Naive thymus-derived CD4-positive, alpha-beta T cell (primary cell): ENCODE measurements around the gene MAL. TPM values are rescaled to one million over a fixed set of nuclear protein-coding genes. Genes with fewer than 3 reads are reported as not detected.

Experiments
- ATAC-seq: fragments of 150-1000 bp; cut with Tn5 transposase; 2 replicates; pipeline ENCODE4 v1.10.0; 2021; ENCODE audit warnings: mild to moderate bottlenecking, moderate library complexity
- CTCF ChIA-PET: fragments of 350-600 bp; sonication (Branson Sonifier 250); formaldehyde crosslinking; loops from one replicate; lab custom pipeline; 2021; ENCODE audit warnings: antibody characterized with exemption; lab: Charles Lee
- POLR2A ChIA-PET: fragments of 350-600 bp; sonication (Branson Sonifier 250); formaldehyde crosslinking; loops from one replicate; lab custom pipeline; 2021; ENCODE audit warnings: antibody characterized with exemption, inconsistent platforms; lab: Charles Lee
- DNase-seq, 9 donors: peaks; one replicate each; pipeline versions ENCODE4 v3.0.0 to v3.0.0-alpha.2; 2020 to 2022; ENCODE audit warnings: mixed read lengths in 1 of 9
- H3K27ac ChIP-seq: one replicate; pipeline ENCODE4 v1.7.0; 2013; ENCODE audit warnings: mild to moderate bottlenecking, low read depth, low read length, moderate library complexity
- H3K27me3 ChIP-seq, 2 donors: one replicate each; pipeline ENCODE4 v1.7.0; 2013; ENCODE audit warnings: low read length in 2 of 2, mild to moderate bottlenecking in 2 of 2, moderate library complexity in 2 of 2; ENCODE audit not compliant: control insufficient read depth in 2 of 2, insufficient read depth in 2 of 2
- H3K36me3 ChIP-seq, 3 experiments: 1 replicate in 2 of 3; 2 replicates in 1 of 3; pipeline ENCODE4 v1.7.0; 2013; ENCODE audit warnings: low read length in 3 of 3, mild to moderate bottlenecking in 3 of 3, moderate library complexity in 1 of 3; ENCODE audit not compliant: insufficient read depth in 3 of 3, control insufficient read depth in 2 of 3
- H3K4me1 ChIP-seq, 2 donors: one replicate each; pipeline ENCODE4 v1.7.0; 2013; ENCODE audit warnings: low read length in 2 of 2, mild to moderate bottlenecking in 2 of 2, moderate library complexity in 1 of 2; ENCODE audit not compliant: control insufficient read depth in 2 of 2, insufficient read depth in 2 of 2
- H3K4me3 ChIP-seq: 2 replicates; pipeline ENCODE4 v1.7.0; 2013; ENCODE audit warnings: mild to moderate bottlenecking, low read length
- H3K9me3 ChIP-seq, 3 experiments: 1 replicate in 2 of 3; 2 replicates in 1 of 3; pipeline ENCODE4 v1.7.0; 2013; ENCODE audit warnings: low read length in 3 of 3; ENCODE audit not compliant: control insufficient read depth in 2 of 3
- H3K27ac Mint-ChIP-seq, 9 donors: one replicate each; pipeline ENCODE4 v1.8.0; 2020 to 2022; ENCODE audit warnings: mixed read lengths in 9 of 9, mild to moderate bottlenecking in 8 of 9, moderate library complexity in 5 of 9, inconsistent platforms in 2 of 9
- H3K27me3 Mint-ChIP-seq, 5 donors: one replicate each; pipeline ENCODE4 v1.8.0; 2021 to 2022; ENCODE audit warnings: mixed read lengths in 5 of 5, mild to moderate bottlenecking in 1 of 5
- H3K36me3 Mint-ChIP-seq, 5 donors: one replicate each; pipeline ENCODE4 v1.8.0; 2020 to 2022; ENCODE audit warnings: mixed read lengths in 5 of 5, mild to moderate bottlenecking in 3 of 5, inconsistent platforms in 1 of 5
- H3K4me1 Mint-ChIP-seq, 7 donors: one replicate each; pipeline ENCODE4 v1.8.0; 2020 to 2022; ENCODE audit warnings: mixed read lengths in 7 of 7, mild to moderate bottlenecking in 3 of 7, inconsistent platforms in 1 of 7
- H3K4me3 Mint-ChIP-seq, 10 donors: one replicate each; pipeline ENCODE4 v1.8.0; 2020 to 2022; ENCODE audit warnings: mild to moderate bottlenecking in 10 of 10, mixed read lengths in 10 of 10, moderate library complexity in 6 of 10, inconsistent platforms in 2 of 10
- H3K9me3 Mint-ChIP-seq, 11 donors: one replicate each; pipeline ENCODE4 v1.8.0; 2020 to 2022; ENCODE audit warnings: mixed read lengths in 11 of 11, mild to moderate bottlenecking in 4 of 11, inconsistent platforms in 1 of 11, moderate library complexity in 1 of 11
- intact Hi-C, 2 donors: fragments of 100-400 bp; cut with micrococcal nuclease; formaldehyde crosslinking; loops; one replicate each; pipeline ENCODE4 v1.15.1; 2023
- polyA plus RNA-seq, 2 donors: library from polyadenylated mRNA; unstranded; fragments of 300-500 nt; fragmentation: Illumina TruSeq; gene quantifications; one replicate each; pipeline ENCODE4 v1.2.3, GENCODE V29; 2021
- total RNA-seq, 6 experiments: library from RNA in 5 of 6; stranded (reverse) in 5 of 6; gene quantifications; 1 replicate in 5 of 6; 2 replicates in 1 of 6; pipeline ENCODE4 v1.2.3 and lab custom pipeline; 2021 to 2026

The MAL gene
- total and polyA plus RNA-seq, 7 experiments from 2014 or later: 124 to 575 (median 176) TPM

GRCh38 chr2:95014126-95014708, 11.3 kb upstream of the MAL start:
- POLR2A ChIA-PET: interaction anchor here (1.0 kb wide), 1 partner anchor 61 kb away, joined by 3 read pairs; no protein-coding TSS in a partner anchor
- CTCF ChIA-PET: interaction anchor here (0.9 kb wide), 1 partner anchor 65 kb away, joined by 3 read pairs; no protein-coding TSS in a partner anchor
- no peaks in the 10 kb centered on the region for H3K9me3 Mint-ChIP-seq

DNA sequence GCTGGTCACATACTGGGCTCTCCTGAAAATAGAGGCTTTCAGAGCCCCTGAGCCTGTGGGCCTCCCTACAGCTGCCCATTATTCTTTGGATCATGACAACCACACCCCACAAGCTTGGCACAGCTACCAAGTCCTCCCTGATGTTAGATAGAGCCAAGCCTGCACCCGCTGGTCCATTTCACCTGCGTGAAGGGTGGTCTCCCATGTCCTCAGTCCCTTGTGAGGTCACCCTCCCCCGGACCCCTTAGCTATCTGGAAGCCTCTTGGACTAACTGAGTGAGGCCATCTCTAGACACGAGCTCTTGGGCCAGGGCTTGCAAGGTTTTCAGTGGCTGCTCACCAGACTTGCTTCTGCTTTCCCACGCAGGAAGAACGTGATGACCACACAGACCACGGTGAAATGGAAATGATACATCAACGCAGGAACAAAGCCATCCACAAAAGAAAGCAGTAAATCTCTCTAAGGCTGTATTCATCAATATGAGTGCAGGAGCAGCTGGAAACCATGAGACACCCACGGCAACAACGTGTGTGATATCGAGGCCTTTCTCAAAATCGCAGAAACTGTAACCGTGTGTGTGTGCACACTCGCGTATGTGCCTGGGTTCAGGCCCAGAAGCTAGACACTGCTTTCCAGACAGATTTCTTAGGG, 10.1 kb upstream of the MAL start:
- ChIA-PET POLR2A (interaction anchor here (1.2 kb wide), 1 partner anchor 10 kb away, joined by 3 read pairs; the partner anchor contains the start of gene MAL), CTCF (interaction anchor here (0.7 to 1.3 kb wide), 2 partner anchors 100 to 101 kb away, joined by 4 read pairs; no protein-coding TSS in a partner anchor)
- H3K9me3 ChIP-seq: no peaks in the 10 kb centered on the region
- H3K27ac Mint-ChIP-seq: no peak overlapping the region
- H3K36me3 ChIP-seq: no peaks in the 10 kb centered on the region
- DNase-seq: no peak
- no peaks in the 10 kb centered on the region for H3K4me1 ChIP-seq
- no peak overlapping the region for H3K4me3 ChIP-seq
- H3K36me3 Mint-ChIP-seq: peaks cover 0 to 4% (median 0%) of the 10 kb centered on the region in 5 donors
- H3K27ac ChIP-seq: no peak overlapping the region
- no peak overlapping the region for H3K4me3 Mint-ChIP-seq
- no peaks in the 10 kb centered on the region for H3K9me3 Mint-ChIP-seq
- no peaks in the 10 kb centered on the region for H3K27me3 ChIP-seq
- no peak for ATAC-seq
- H3K27me3 Mint-ChIP-seq: no peaks in the 10 kb centered on the region
- intact Hi-C loops: no loop called here
- peaks cover 0 to 22% (median 13%) of the 10 kb centered on the region in 7 donors for H3K4me1 Mint-ChIP-seq

More at GRCh38 chr2:95014126-95014708, 11.3 kb upstream of the MAL start:
- no peaks in the 10 kb centered on the region for H3K9me3 ChIP-seq
- Mint-ChIP-seq H3K4me1 (peaks cover 0 to 14% (median 6%) of the 10 kb centered on the region in 7 donors), H3K27me3 (no peaks in the 10 kb centered on the region), H3K4me3 (no peak overlapping the region), H3K27ac (no peak overlapping the region), H3K36me3 (peaks cover 0 to 4% (median 0%) of the 10 kb centered on the region in 5 donors)
- no peaks in the 10 kb centered on the region for H3K36me3 ChIP-seq
- no peaks in the 10 kb centered on the region for H3K27me3 ChIP-seq
- ATAC-seq: no peak
- H3K27ac ChIP-seq: no peak overlapping the region
- intact Hi-C loops: no loop called here
- no peak overlapping the region for H3K4me3 ChIP-seq
- no peak for DNase-seq
- H3K4me1 ChIP-seq: no peaks in the 10 kb centered on the region

DNA sequence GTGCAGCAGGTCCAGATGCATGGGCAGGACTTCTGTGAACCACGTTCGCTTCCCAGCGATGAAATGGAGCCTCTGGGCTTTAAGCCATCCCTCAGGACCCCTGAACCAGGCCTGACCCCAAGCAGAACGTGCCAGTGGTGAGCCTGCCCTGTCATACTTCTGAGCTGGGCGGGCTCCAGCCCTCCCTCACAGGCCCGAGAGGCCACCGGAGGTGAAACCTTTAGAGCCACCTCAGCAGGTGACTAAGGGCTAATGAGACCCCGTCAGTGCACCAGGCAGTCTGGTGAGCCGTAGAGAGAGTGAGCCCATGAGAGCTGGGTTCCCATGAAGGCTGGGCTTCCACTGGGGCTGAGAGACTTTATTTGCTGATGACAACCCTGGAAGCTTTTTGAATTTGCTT, 8.9 kb upstream of the MAL start:
- DNase-seq: no peak
- no peaks in the 10 kb centered on the region for H3K9me3 ChIP-seq
- H3K4me3 Mint-ChIP-seq: no peak overlapping the region
- no peaks in the 10 kb centered on the region for H3K36me3 ChIP-seq
- ChIA-PET CTCF (interaction anchor here (0.7 to 1.3 kb wide), 2 partner anchors 98 to 99 kb away, joined by 3 to 4 read pairs; no protein-coding TSS in a partner anchor), POLR2A (interaction anchor here (1.2 kb wide), 1 partner anchor 9 kb away, joined by 3 read pairs; the partner anchor contains the start of gene MAL)
- H3K36me3 Mint-ChIP-seq: peaks cover 0 to 4% (median 0%) of the 10 kb centered on the region in 5 donors
- H3K27me3 ChIP-seq: no peaks in the 10 kb centered on the region
- no peak overlapping the region for H3K27ac ChIP-seq
- intact Hi-C loops: no loop called here
- H3K4me1 Mint-ChIP-seq: peaks cover 5 to 32% (median 22%) of the 10 kb centered on the region in 7 donors
- H3K4me1 ChIP-seq: no peaks in the 10 kb centered on the region
- H3K4me3 ChIP-seq: no peak overlapping the region
- ATAC-seq: no peak
- no peaks in the 10 kb centered on the region for H3K9me3 Mint-ChIP-seq
- no peak overlapping the region for H3K27ac Mint-ChIP-seq
- H3K27me3 Mint-ChIP-seq: no peaks in the 10 kb centered on the region

- Mint-ChIP-seq H3K9me3 (no peaks in the 10 kb centered on the region), H3K27ac (peak overlapping the region in 2 of 9 donors; percentile 48 to 68), H3K36me3 (peaks cover 0 to 4% (median 0%) of the 10 kb centered on the region in 5 donors), H3K4me3 (no peak overlapping the region), H3K27me3 (no peaks in the 10 kb centered on the region), H3K4me1 (peaks cover 5 to 34% (median 26%) of the 10 kb centered on the region in 7 donors)
- intact Hi-C loops: no loop called here
- H3K9me3 ChIP-seq: no peaks in the 10 kb centered on the region
- ATAC-seq: no peak
- H3K27me3 ChIP-seq: no peaks in the 10 kb centered on the region
- POLR2A ChIA-PET: no interaction called here
- peaks cover 0 to 2% of the 10 kb centered on the region in 2 donors for H3K4me1 ChIP-seq
- CTCF ChIA-PET: interaction anchor here (0.7 kb wide), 1 partner anchor 98 kb away, joined by 3 read pairs; no protein-coding TSS in a partner anchor
- no peak for DNase-seq
- H3K4me3 ChIP-seq: no peak overlapping the region
- no peaks in the 10 kb centered on the region for H3K36me3 ChIP-seq
- no peak overlapping the region for H3K27ac ChIP-seq
Measured at GRCh38 chr2:95017071-95017501, 8.4 kb upstream of the MAL start.

DNA sequence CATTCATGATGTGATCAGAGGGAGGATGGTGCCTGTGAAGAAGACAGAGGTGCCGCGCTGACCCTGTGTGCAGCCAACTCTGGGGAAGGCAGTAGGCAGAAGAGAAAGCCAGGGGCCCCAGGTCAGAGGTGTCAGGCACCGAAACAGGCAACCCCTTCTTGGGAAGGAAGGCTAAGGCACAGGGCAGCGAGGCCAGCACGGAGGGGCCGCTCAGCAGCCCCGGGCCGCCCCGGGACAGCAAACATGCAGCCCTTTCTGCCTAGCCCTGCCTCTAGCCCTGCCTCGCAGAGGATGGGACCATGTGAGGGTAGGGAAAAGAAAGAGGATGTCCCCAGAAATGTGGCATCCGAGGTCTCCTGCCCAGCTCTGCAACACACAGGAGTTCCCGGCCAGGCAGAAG, 7.7 kb upstream of the MAL start:
- H3K9me3 ChIP-seq: no peaks in the 10 kb centered on the region
- peaks cover 6 to 9% of the 10 kb centered on the region in 2 donors for H3K4me1 ChIP-seq
- H3K27me3 ChIP-seq: no peaks in the 10 kb centered on the region
- H3K4me3 Mint-ChIP-seq: no peak overlapping the region
- ChIA-PET CTCF (interaction anchor here (0.7 to 10.4 kb wide), 2 partner anchors 62 to 99 kb away, joined by 3 to 502 read pairs; no protein-coding TSS in a partner anchor), POLR2A (no interaction called here)
- intact Hi-C loops: no loop called here
- H3K4me3 ChIP-seq: no peak overlapping the region
- no peaks in the 10 kb centered on the region for H3K9me3 Mint-ChIP-seq
- H3K27ac Mint-ChIP-seq: peak overlapping the region in 4 of 9 donors; percentile 45 to 68 (median 64)
- no peak for ATAC-seq
- peaks cover 6 to 41% (median 34%) of the 10 kb centered on the region in 7 donors for H3K4me1 Mint-ChIP-seq
- H3K36me3 ChIP-seq: no peaks in the 10 kb centered on the region
- no peak overlapping the region for H3K27ac ChIP-seq
- H3K36me3 Mint-ChIP-seq: peaks cover 0 to 4% (median 0%) of the 10 kb centered on the region in 5 donors
- DNase-seq: no peak
- no peaks in the 10 kb centered on the region for H3K27me3 Mint-ChIP-seq

- DNase-seq (no peak), ATAC-seq (no peak)
- Mint-ChIP-seq H3K9me3 (peaks cover 0 to 1% (median 0%) of the 10 kb centered on the region in 11 donors), H3K27me3 (no peaks in the 10 kb centered on the region), H3K27ac (peak overlapping the region in 3 of 9 donors; percentile 5 to 84 (median 44)), H3K4me1 (peaks cover 9 to 43% (median 38%) of the 10 kb centered on the region in 7 donors), H3K36me3 (peaks cover 0 to 4% (median 0%) of the 10 kb centered on the region in 5 donors), H3K4me3 (no peak overlapping the region)
- H3K27ac ChIP-seq: no peak overlapping the region
- no peak overlapping the region for H3K4me3 ChIP-seq
- ChIA-PET CTCF (interaction anchor here (0.7 to 10.4 kb wide), 2 partner anchors 62 to 98 kb away, joined by 3 to 502 read pairs; no protein-coding TSS in a partner anchor), POLR2A (interaction anchor here (1.0 kb wide), 1 partner anchor 58 kb away, joined by 3 read pairs; no protein-coding TSS in a partner anchor)
- no peaks in the 10 kb centered on the region for H3K9me3 ChIP-seq
- no peaks in the 10 kb centered on the region for H3K27me3 ChIP-seq
- intact Hi-C loops: no loop called here
- H3K4me1 ChIP-seq: peaks cover 9 to 14% of the 10 kb centered on the region in 2 donors
- H3K36me3 ChIP-seq: no peaks in the 10 kb centered on the region
Measured at GRCh38 chr2:95018301-95018700, 7.2 kb upstream of the MAL start.
